ENCODE results near the gene FMR1. TPM values are rescaled to one million over a fixed set of nuclear protein-coding genes. Genes with fewer than 3 reads are reported as not detected.

The FMR1 gene
- total RNA-seq, 1 donor from 2014 or later, result 59.8 TPM

Other genes starting within 250 kb of the FMR1 start
- not detected for gene FMR1NB, start 69.4 kb downstream of the FMR1 start, total RNA-seq

All from ureter (tissue), 1 donor.